Measurements from ENCODE around the gene FILIP1L.

Gene FILIP1L

DNA sequence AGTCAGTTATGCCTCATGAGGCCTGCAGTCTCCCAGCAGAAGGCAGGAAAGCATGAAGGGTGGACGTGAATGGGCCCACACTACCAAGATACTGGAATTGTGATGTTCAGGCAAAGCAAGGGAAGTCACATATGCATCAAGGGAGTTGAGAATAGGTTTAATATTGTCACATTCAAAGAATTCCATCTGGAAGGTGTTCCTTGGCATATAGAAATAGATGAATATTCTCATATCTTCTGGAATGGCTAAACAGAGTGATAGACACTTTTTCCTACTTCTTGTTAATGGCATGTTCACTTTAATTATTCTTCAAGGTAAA is 193.0 kb downstream of the FILIP1L start:
- no peak for DNase-seq (ENCODE audit: extremely low read depth, insufficient read length)
- TF ChIP-seq, protein P1, sequence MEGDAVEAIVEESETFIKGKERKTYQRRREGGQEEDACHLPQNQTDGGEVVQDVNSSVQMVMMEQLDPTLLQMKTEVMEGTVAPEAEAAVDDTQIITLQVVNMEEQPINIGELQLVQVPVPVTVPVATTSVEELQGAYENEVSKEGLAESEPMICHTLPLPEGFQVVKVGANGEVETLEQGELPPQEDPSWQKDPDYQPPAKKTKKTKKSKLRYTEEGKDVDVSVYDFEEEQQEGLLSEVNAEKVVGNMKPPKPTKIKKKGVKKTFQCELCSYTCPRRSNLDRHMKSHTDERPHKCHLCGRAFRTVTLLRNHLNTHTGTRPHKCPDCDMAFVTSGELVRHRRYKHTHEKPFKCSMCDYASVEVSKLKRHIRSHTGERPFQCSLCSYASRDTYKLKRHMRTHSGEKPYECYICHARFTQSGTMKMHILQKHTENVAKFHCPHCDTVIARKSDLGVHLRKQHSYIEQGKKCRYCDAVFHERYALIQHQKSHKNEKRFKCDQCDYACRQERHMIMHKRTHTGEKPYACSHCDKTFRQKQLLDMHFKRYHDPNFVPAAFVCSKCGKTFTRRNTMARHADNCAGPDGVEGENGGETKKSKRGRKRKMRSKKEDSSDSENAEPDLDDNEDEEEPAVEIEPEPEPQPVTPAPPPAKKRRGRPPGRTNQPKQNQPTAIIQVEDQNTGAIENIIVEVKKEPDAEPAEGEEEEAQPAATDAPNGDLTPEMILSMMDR (IDR thresholded peaks at IDR 0.05; ENCODE audit: insufficient read depth, low read length, poor library complexity, severe bottlenecking), result no peak

DNA sequence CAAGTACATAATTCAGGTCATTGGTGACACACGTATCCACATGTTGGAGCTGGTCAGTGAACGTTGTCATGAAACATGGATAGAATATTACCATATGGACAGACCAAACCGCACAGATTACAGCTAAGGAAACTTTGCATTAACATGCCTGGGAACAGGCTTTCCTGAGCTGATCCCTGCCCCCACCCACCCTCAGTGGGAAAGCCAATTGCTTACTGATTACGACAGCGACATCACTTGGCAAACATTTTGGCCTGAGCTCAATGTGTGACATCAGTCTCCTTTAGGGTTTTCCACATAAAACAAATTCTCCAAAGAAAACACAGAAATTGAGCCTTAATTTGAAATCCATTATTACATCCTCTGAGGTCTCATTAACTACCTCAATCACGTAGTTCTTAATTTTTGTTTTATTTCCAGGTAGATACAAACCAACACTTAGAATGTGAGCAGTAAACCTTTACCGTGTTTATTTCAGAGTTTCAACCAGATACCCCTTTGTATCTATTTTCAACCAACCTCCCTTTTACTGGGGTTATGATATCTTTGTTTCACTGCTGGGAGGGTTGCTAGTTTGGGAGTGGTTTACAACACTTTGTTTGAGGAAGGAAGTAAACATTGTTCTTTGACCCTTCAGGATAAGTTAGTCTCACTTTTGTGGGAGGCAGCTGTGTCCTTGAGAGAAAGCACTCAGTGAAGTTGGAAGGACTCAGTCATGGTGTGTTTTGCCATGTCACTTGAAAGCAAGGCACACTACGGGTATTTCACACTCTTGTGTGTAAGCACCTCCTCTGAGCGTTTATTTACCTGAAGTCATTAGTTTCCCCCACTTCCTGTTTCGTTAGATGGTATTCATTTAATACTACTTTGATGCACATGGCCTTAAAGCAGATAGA is 193.6 kb downstream of the FILIP1L start:
- Histone ChIP-seq H3K4me3 (replicated peaks; ENCODE audit: low read depth, low read length) (no peak overlapping the region), H3K27me3 (replicated peaks; ENCODE audit: control insufficient read depth, insufficient read depth, low read length) (no peaks in the 10 kb centered on the region), H3K36me3 (ENCODE audit: control insufficient read depth, insufficient read depth, low read length) (no peaks in the 10 kb centered on the region; the same call in 1 of the 2 replicates)
- no peak for DNase-seq (ENCODE audit: extremely low read depth, insufficient read length)
- TF ChIP-seq, protein P1 (IDR thresholded peaks at IDR 0.05; ENCODE audit: insufficient read depth, low read length, poor library complexity, severe bottlenecking), result no peak

More for the DNA sequence above, 193.0 kb downstream of the FILIP1L start:
- no peaks in the 10 kb centered on the region for H3K27me3 ChIP-seq (replicated peaks; ENCODE audit: control insufficient read depth, insufficient read depth, low read length)
- no peak overlapping the region for H3K4me3 ChIP-seq (replicated peaks; ENCODE audit: low read depth, low read length)
- no peaks in the 10 kb centered on the region; the same call in 1 of the 2 replicates for H3K36me3 ChIP-seq (ENCODE audit: control insufficient read depth, insufficient read depth, low read length)

DNA sequence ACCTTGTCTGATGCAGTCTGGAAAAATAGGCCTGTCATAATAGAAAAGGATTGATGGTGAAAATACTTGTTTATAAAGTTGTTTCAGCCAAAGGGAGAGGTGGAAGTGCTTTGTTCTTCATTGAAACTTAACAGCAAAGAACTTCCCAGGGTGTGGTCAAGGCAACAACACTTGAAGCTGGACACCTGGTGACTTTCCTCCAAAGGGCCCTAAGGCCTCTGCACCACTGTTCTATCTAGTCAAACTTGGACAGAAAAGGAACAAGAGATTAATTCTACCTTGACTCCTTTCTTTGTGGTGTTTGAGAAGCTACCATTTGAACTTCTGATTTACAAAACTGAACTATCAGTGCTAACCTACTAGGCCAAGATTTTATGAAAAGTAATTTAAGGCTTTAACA is 194.6 kb downstream of the FILIP1L start:
- no peak overlapping the region for H3K4me3 ChIP-seq (replicated peaks; ENCODE audit: low read depth, low read length)
- no peaks in the 10 kb centered on the region for H3K27me3 ChIP-seq (replicated peaks; ENCODE audit: control insufficient read depth, insufficient read depth, low read length)
- no peak for DNase-seq (ENCODE audit: extremely low read depth, insufficient read length)
- H3K36me3 ChIP-seq (ENCODE audit: control insufficient read depth, insufficient read depth, low read length), result no peaks in the 10 kb centered on the region; the same call in 1 of the 2 replicates
- TF ChIP-seq, protein P1 (IDR thresholded peaks at IDR 0.05; ENCODE audit: insufficient read depth, low read length, poor library complexity, severe bottlenecking), result no peak

DNA sequence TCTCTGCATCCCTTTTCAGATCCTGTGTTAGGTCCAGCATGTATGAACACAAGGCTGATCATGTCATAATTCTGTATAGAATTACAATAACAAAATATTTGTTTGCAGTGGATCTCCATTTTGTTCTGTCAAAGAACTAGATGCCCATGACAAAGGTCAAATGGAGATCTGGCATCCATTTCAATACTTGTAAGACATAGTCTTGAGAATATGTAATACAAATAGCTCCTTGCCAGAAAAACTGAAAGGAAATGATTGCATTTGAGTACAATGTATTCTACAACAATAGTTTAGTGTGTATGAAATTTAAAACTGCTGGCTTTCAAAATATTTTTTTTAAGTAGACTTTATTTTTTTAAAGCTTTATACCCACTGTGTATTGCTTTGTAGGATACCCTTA is 195.6 kb downstream of the FILIP1L start:
- TF ChIP-seq, protein P1 (IDR thresholded peaks at IDR 0.05; ENCODE audit: insufficient read depth, low read length, poor library complexity, severe bottlenecking), result no peak
- no peak for DNase-seq (ENCODE audit: extremely low read depth, insufficient read length)
- Histone ChIP-seq H3K4me3 (replicated peaks; ENCODE audit: low read depth, low read length) (no peak overlapping the region), H3K27me3 (replicated peaks; ENCODE audit: control insufficient read depth, insufficient read depth, low read length) (no peaks in the 10 kb centered on the region), H3K36me3 (ENCODE audit: control insufficient read depth, insufficient read depth, low read length) (no peaks in the 10 kb centered on the region; the same call in 1 of the 2 replicates)

DNA sequence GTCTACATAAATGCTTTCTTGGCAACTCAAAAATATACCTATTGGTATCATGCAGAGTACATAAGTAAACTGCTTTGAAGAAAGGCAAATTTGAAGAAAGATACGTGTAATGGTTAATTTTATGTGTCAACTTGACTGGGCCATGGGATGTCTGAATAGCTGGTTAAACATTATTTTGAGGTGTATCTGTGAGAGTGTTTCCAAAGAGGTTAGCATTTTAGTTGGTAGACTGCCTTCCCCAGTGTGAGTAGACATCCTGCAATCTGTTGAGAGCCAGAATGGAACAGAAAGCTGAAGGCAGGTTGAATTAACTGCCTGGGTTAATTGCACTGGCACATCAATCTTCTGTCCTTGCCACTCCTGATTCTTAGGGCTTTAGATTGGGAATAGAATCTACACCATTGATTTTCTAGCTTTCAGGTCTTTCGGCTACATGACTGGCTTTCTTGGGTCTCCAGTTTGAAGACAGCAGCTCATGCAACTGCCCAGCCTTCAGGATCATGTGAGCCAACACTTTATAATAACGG is 198.3 kb downstream of the FILIP1L start:
- no peaks in the 10 kb centered on the region for H3K27me3 ChIP-seq (replicated peaks; ENCODE audit: control insufficient read depth, insufficient read depth, low read length)
- no peak overlapping the region for H3K4me3 ChIP-seq (replicated peaks; ENCODE audit: low read depth, low read length)
- TF ChIP-seq, protein P1 (IDR thresholded peaks at IDR 0.05; ENCODE audit: insufficient read depth, low read length, poor library complexity, severe bottlenecking), result no peak
- H3K36me3 ChIP-seq (ENCODE audit: control insufficient read depth, insufficient read depth, low read length), result no peaks in the 10 kb centered on the region; the same call in 1 of the 2 replicates
- DNase-seq (ENCODE audit: extremely low read depth, insufficient read length), result no peak

Measured in GM06990 (cell line).